ENCODE data around the gene ELAVL1. TPM values are rescaled to one million over a fixed set of nuclear protein-coding genes. Genes with fewer than 3 reads are reported as not detected.

The ELAVL1 gene
- total and polyA plus RNA-seq, 2 of the 13 experiments (the other 11 are each of a cell fraction or from before 2014, with no cell fraction given): 27.9 to 38.4 TPM

DNA sequence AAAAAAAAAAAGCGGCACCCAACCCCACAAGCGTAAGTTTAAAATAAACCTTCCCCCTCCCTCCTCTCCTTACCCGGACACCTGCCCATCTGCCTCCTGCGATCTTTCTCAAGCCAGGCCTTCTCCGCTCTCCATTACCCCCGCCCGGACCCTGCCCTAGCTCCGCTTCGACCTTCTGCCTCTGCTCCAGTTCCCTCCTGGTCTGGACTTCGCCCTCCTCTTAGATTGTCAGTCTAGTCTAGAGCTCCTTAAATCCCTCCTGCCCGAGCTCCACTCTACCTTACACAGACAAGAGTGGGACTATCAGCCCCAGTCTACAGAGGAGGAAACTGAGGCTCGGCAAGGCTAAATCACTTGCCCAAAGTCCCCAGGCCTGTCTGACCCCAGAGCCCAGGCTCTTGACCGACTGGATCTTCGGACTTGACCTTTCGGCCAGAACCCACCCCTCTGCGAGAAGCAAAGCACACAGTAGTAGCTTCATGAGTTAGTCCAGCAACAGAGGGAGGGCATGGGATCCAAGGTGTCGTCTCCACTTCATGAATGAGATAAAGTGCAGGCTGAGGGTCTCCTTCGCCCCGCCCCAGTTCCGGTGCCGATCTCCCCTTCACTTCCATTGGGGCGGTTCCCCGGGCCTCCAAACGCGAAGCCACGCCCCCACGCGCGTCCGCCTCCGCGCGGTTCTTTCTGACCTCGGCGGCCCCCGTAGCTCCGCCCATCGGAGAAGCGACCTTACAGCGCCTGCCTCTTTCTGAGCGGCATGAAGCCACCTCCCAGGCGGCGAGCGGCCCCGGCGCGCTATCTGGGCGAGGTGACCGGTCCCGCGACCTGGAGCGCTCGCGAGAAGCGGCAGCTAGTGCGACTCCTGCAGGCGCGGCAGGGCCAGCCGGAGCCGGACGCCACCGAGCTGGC, 85.6 kb downstream of the ELAVL1 start, which contains the start of gene SNAPC2 (continued):
- TF ChIP-seq, protein P1, sequence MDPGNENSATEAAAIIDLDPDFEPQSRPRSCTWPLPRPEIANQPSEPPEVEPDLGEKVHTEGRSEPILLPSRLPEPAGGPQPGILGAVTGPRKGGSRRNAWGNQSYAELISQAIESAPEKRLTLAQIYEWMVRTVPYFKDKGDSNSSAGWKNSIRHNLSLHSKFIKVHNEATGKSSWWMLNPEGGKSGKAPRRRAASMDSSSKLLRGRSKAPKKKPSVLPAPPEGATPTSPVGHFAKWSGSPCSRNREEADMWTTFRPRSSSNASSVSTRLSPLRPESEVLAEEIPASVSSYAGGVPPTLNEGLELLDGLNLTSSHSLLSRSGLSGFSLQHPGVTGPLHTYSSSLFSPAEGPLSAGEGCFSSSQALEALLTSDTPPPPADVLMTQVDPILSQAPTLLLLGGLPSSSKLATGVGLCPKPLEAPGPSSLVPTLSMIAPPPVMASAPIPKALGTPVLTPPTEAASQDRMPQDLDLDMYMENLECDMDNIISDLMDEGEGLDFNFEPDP (CRISPR knock-in tag; conservative IDR thresholded peaks at IDR 0.05): no peak
- TF ChIP-seq, protein P2, sequence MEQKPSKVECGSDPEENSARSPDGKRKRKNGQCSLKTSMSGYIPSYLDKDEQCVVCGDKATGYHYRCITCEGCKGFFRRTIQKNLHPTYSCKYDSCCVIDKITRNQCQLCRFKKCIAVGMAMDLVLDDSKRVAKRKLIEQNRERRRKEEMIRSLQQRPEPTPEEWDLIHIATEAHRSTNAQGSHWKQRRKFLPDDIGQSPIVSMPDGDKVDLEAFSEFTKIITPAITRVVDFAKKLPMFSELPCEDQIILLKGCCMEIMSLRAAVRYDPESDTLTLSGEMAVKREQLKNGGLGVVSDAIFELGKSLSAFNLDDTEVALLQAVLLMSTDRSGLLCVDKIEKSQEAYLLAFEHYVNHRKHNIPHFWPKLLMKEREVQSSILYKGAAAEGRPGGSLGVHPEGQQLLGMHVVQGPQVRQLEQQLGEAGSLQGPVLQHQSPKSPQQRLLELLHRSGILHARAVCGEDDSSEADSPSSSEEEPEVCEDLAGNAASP (CRISPR knock-in tag; IDR thresholded peaks at IDR 0.05; ENCODE audit: borderline replicate concordance): peak; percentile 67
- TF ChIP-seq SYNCRIP (IDR thresholded peaks at IDR 0.05; ENCODE audit: insufficient read depth, low read depth, low read length) (no peak), NFKB2 (CRISPR knock-in tag; IDR thresholded peaks at IDR 0.05; ENCODE audit: borderline replicate concordance) (no peak), ZNF337 (CRISPR knock-in tag; IDR thresholded peaks at IDR 0.05; ENCODE audit: borderline replicate concordance, low read depth) (no peak), YEATS4 (CRISPR knock-in tag; IDR thresholded peaks at IDR 0.05; ENCODE audit: borderline replicate concordance) (peak; percentile 76; the same call in 1 of the 2 replicates), HMGA1 (CRISPR knock-in tag; conservative IDR thresholded peaks at IDR 0.05) (no peak), ZNF709 (CRISPR knock-in tag; IDR thresholded peaks at IDR 0.05) (no peak), ZNF839 (CRISPR knock-in tag; IDR thresholded peaks at IDR 0.05; ENCODE audit: borderline replicate concordance) (no peak), HNF4A (CRISPR knock-in tag; IDR thresholded peaks at IDR 0.05) (peak; percentile 40), ZNF143 (CRISPR knock-in tag; IDR thresholded peaks at IDR 0.05) (0 out of 2 replicates have a peak, but pooled peaks have one; percentile 38), ZBTB21 (CRISPR knock-in tag; IDR thresholded peaks at IDR 0.05) (no peak), ARNTL (CRISPR knock-in tag; IDR thresholded peaks at IDR 0.05) (peak; percentile 75), MYPOP (CRISPR knock-in tag; IDR thresholded peaks at IDR 0.05) (peak; percentile 75; the same call in 1 of the 2 replicates), MAF1 (CRISPR knock-in tag; IDR thresholded peaks at IDR 0.05; ENCODE audit: borderline replicate concordance) (0 out of 2 replicates have a peak, but pooled peaks have one; percentile 36), STAG1 (CRISPR knock-in tag; IDR thresholded peaks at IDR 0.05) (no peak), FOXP4 (CRISPR knock-in tag; IDR thresholded peaks at IDR 0.05) (peak; percentile 45; the same call in 1 of the 2 replicates), ZNF260 (CRISPR knock-in tag; IDR thresholded peaks at IDR 0.05; ENCODE audit: borderline replicate concordance, low read depth) (no peak), MEIS2 (CRISPR knock-in tag; IDR thresholded peaks at IDR 0.05) (no peak; the same call in 1 of the 2 replicates), TFDP1 (CRISPR knock-in tag; IDR thresholded peaks at IDR 0.05; ENCODE audit: borderline replicate concordance) (peak; percentile 62; the same call in 1 of the 2 replicates), ZNF383 (CRISPR knock-in tag; IDR thresholded peaks at IDR 0.05; ENCODE audit: borderline replicate concordance) (no peak), ZNF180 (CRISPR knock-in tag; IDR thresholded peaks at IDR 0.05; ENCODE audit: borderline replicate concordance, low read depth) (no peak)
